Ovary (tissue), 3 donors: ENCODE results near the gene C2orf78.

Experiments used
- CTCF ChIP-seq, 3 donors: fragments of 450-650 bp in 2 of 3; fragments of 200-600 bp in 1 of 3; IDR thresholded peaks; one replicate each; pipeline versions ENCODE4 v1.5.1 to v1.8.0; 2016 to 2022; ENCODE audit warnings: antibody characterized with exemption in 3 of 3, mild to moderate bottlenecking in 1 of 3
- EP300 ChIP-seq: sonication (generic); formaldehyde crosslinking; IDR thresholded peaks from one replicate; pipeline ENCODE4 v1.6.1; 2017; ENCODE audit warnings: antibody characterized with exemption
- POLR2A ChIP-seq: fragments of 450-650 bp; IDR thresholded peaks from one replicate; pipeline ENCODE4 v1.6.1; 2017; ENCODE audit warnings: antibody characterized with exemption, mild to moderate bottlenecking, moderate library complexity
- donor health status: DM: no; HTN: no; CAD: no.

DNA sequence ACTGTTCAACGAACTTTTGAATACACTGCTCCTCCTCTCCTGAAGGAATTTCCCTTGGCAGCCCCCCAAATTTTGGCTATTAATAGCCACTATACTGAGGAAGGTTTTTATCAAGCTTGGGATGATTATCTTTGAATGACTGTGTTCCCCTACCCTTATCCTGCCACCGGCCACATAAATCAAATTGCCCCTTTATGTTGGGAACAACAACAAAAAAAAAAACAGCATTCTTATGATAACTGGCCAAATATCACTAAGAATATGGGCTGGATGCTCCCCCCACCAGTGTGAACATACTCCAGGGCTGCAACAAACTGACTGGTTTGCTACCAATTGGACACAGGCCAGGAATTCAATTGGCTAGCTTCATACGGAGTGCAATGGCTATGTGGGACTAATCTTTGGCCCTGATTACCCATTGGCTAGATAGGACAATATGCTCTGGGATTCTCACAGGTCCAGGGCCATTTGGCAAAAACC is 24.7 kb upstream of the C2orf78 start:
- no peak for TF ChIP-seq CTCF (IDR thresholded peaks at IDR 0.05)
- no peak for TF ChIP-seq EP300
- no peak for TF ChIP-seq POLR2A
